Measurements from ENCODE around the gene MYH6. TPM values are rescaled to one million over a fixed set of nuclear protein-coding genes. Genes with fewer than 3 reads are reported as not detected.

Gene MYH6
- polyA plus RNA-seq, 4 donors: 0.01 to 52.1 (median 1.1) TPM

DNA sequence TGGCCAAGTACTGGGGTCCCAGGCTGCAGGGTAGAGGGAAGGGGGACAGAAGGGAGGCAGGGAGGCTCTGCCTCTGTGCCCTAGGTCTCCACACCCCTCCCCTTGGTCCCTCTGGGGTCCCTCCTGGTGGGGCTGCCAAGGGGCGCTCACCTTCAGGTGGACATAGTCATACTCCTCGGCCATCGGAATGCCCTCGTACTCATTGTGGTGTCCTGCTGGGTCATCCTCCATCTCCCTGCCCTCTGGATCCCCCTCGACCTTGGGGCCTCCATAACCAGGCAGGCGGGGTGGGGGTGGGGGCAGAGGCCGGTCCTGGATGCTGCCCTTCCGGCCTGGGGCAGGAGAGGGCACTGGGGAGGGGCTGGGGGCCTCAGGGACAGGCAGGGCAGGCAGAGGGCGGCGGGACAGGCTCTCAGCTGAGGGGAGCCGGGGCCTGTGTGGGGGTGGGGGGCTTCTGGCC is 48.9 kb downstream of the MYH6 start:
- no peak for DNase-seq
- Histone ChIP-seq H3K9me3 (ENCODE audit: control insufficient read depth in 2 of 2, insufficient read depth in 1 of 2, low read depth in 1 of 2, low read length in 1 of 2) (no peaks in the 10 kb centered on the region), H3K4me3 (ENCODE audit: low read depth in 1 of 3, low read length in 3 of 3) (no peak overlapping the region), H3K4me1 (ENCODE audit: control insufficient read depth in 3 of 3, insufficient read depth in 2 of 3, low read depth in 1 of 3, low read length in 2 of 3) (peaks cover 0 to under 1% (median 0%) of the 10 kb centered on the region in 3 donors), H3K36me3 (ENCODE audit: control insufficient read depth in 3 of 3, insufficient read depth in 2 of 3, low read depth in 1 of 3, low read length in 3 of 3) (peaks cover 0 to 34% (median 0%) of the 10 kb centered on the region in 3 donors), H3K27me3 (ENCODE audit: control insufficient read depth in 3 of 3, insufficient read depth in 3 of 3, low read length in 3 of 3) (peaks cover 0 to 4% (median 3%) of the 10 kb centered on the region in 3 donors), H3K27ac (ENCODE audit: low read depth in 1 of 3, low read length in 2 of 3) (no peak overlapping the region)
- FAIRE-seq: no peak
- WGBS, 3 donors: 57 to 79% (median 73%) methylated on average over 8 to 11 of the region's 11 CpGs

DNA sequence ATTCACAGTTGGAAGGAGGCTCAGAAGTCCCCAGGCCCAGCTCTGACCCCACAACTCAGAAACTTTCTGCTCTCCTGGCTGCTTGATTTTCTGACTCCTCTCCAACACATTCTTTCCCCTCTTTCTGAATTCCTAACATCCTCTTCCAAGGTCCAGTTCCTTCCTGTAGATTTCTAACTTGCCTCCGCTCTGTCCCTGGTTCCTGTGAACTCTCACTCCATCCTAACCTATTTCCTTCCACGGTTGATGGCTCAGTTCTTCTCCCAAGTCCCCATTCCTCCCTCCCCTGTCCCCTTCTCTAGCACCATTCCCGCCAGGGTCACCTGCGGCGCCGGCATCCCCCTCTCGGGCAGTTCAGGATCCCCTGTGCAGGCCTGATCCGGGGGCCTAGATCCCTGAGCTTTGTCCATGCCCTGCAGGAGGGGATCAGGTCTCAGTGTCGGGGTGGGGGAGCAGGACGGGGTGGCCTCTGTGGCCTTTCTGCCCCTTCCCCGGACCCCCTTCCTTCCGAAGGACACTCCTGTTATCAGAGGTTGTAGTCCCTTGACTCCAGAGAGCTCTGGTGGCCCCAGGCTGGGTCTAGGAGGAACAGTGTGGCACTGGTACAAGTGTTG is 49.4 kb downstream of the MYH6 start:
- FAIRE-seq: no peak
- 83 to 89% (median 85%) methylated on average over 12 of the region's 12 CpGs for WGBS, 3 donors
- Histone ChIP-seq H3K4me3 (ENCODE audit: low read depth in 1 of 3, low read length in 3 of 3) (no peak overlapping the region), H3K4me1 (ENCODE audit: control insufficient read depth in 3 of 3, insufficient read depth in 2 of 3, low read depth in 1 of 3, low read length in 2 of 3) (no peaks in the 10 kb centered on the region), H3K36me3 (ENCODE audit: control insufficient read depth in 3 of 3, insufficient read depth in 2 of 3, low read depth in 1 of 3, low read length in 3 of 3) (peaks cover 0 to 34% (median 0%) of the 10 kb centered on the region in 3 donors), H3K9me3 (ENCODE audit: control insufficient read depth in 2 of 2, insufficient read depth in 1 of 2, low read depth in 1 of 2, low read length in 1 of 2) (no peaks in the 10 kb centered on the region), H3K27ac (ENCODE audit: low read depth in 1 of 3, low read length in 2 of 3) (no peak overlapping the region), H3K27me3 (ENCODE audit: control insufficient read depth in 3 of 3, insufficient read depth in 3 of 3, low read length in 3 of 3) (peaks cover 0 to 5% (median 4%) of the 10 kb centered on the region in 3 donors)
- DNase-seq: no peak

DNA sequence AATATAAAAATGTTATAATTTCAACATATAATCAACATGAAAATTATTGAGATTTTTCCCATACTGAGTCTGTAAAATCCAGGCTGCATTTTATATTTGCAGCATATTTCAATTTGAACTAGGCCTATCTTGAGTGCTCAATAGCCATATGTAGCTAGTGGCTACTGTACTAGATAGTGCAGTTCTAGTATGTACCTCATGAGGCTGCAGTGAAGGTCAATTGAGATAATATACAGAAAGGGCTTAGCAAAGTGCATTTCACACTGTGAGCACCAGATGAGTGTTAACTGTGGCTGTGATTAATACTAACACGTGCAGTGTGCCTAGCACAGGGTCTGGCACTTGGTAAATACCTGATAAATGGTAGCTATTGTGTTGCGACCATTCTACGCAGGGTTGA is 50.0 kb downstream of the MYH6 start:
- no peak for FAIRE-seq
- Histone ChIP-seq H3K36me3 (ENCODE audit: control insufficient read depth in 3 of 3, insufficient read depth in 2 of 3, low read depth in 1 of 3, low read length in 3 of 3) (peaks cover 0 to 30% (median 0%) of the 10 kb centered on the region in 3 donors), H3K4me1 (ENCODE audit: control insufficient read depth in 3 of 3, insufficient read depth in 2 of 3, low read depth in 1 of 3, low read length in 2 of 3) (peaks cover 0 to 3% (median 0%) of the 10 kb centered on the region in 3 donors), H3K4me3 (ENCODE audit: low read depth in 1 of 3, low read length in 3 of 3) (no peak overlapping the region), H3K27me3 (ENCODE audit: control insufficient read depth in 3 of 3, insufficient read depth in 3 of 3, low read length in 3 of 3) (peaks cover 0 to 10% (median 4%) of the 10 kb centered on the region in 3 donors), H3K27ac (ENCODE audit: low read depth in 1 of 3, low read length in 2 of 3) (no peak overlapping the region), H3K9me3 (ENCODE audit: control insufficient read depth in 2 of 2, insufficient read depth in 1 of 2, low read depth in 1 of 2, low read length in 1 of 2) (no peaks in the 10 kb centered on the region)
- DNase-seq: no peak
- WGBS, 3 donors: 81 to 86% (median 84%) methylated on average over 3 of the region's 3 CpGs

DNA sequence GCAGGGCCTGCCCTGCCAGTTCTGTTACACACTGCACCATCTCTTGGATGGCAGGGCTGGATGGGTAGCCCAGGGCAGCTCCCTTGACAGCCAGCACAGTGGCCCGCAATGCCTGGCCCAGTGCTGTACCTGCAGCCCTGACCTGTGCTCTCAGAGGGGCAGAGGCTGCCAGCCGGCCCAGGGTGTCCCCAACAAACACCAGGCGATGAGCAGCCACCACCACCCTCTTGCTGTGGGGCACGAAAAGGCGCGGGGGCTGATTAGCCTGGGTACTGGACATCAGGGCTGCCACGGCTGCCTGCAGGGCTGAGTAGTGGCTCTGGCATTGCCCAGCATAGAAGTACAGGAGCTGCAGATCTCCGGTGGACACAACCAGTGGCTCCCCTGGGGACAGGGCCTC is 50.8 kb downstream of the MYH6 start:
- WGBS, 3 donors: 84 to 91% (median 87%) methylated on average over 8 of the region's 8 CpGs
- H3K4me1 ChIP-seq (ENCODE audit: control insufficient read depth in 3 of 3, insufficient read depth in 2 of 3, low read depth in 1 of 3, low read length in 2 of 3): peaks cover 0 to 5% (median 0%) of the 10 kb centered on the region in 3 donors

DNA sequence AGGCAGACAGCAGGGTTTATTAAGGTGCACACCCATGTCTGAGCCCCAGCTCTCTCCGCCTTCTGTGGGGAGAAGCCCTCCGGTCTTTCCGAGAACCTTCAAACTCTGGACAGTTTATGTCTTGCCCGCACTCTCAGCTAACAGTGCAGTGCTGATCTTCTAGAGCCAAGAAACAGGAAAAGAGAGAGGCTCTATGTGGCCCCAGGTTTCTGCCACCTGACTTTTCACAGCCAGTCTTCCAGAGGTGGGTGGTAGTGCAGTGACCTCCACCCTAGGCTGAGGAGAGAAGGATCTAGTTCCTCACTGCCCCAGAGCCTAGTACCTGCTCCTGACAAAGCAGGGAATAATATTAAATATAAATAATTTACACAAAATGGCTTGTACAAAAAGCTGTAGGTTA is 51.4 kb downstream of the MYH6 start:
- Histone ChIP-seq H3K27me3 (ENCODE audit: control insufficient read depth in 3 of 3, insufficient read depth in 3 of 3, low read length in 3 of 3) (peaks cover 0 to 14% (median 7%) of the 10 kb centered on the region in 3 donors), H3K36me3 (ENCODE audit: control insufficient read depth in 3 of 3, insufficient read depth in 2 of 3, low read depth in 1 of 3, low read length in 3 of 3) (peaks cover 0 to 30% (median 0%) of the 10 kb centered on the region in 3 donors), H3K4me1 (ENCODE audit: control insufficient read depth in 3 of 3, insufficient read depth in 2 of 3, low read depth in 1 of 3, low read length in 2 of 3) (peaks cover 0 to 5% (median 0%) of the 10 kb centered on the region in 3 donors), H3K9me3 (ENCODE audit: control insufficient read depth in 2 of 2, insufficient read depth in 1 of 2, low read depth in 1 of 2, low read length in 1 of 2) (no peaks in the 10 kb centered on the region), H3K27ac (ENCODE audit: low read depth in 1 of 3, low read length in 2 of 3) (no peak overlapping the region), H3K4me3 (ENCODE audit: low read depth in 1 of 3, low read length in 3 of 3) (no peak overlapping the region)
- WGBS, 3 donors: 92 to 100% (median 95%) methylated on average over 4 of the region's 4 CpGs
- DNase-seq: no peak
- no peak for FAIRE-seq

More for the DNA sequence above, 50.8 kb downstream of the MYH6 start:
- H3K27me3 ChIP-seq (ENCODE audit: control insufficient read depth in 3 of 3, insufficient read depth in 3 of 3, low read length in 3 of 3): peaks cover 0 to 10% (median 4%) of the 10 kb centered on the region in 3 donors
- H3K36me3 ChIP-seq (ENCODE audit: control insufficient read depth in 3 of 3, insufficient read depth in 2 of 3, low read depth in 1 of 3, low read length in 3 of 3): peaks cover 0 to 30% (median 0%) of the 10 kb centered on the region in 3 donors
- no peak overlapping the region for H3K27ac ChIP-seq (ENCODE audit: low read depth in 1 of 3, low read length in 2 of 3)
- H3K4me3 ChIP-seq (ENCODE audit: low read depth in 1 of 3, low read length in 3 of 3): no peak overlapping the region
- no peak for FAIRE-seq
- no peaks in the 10 kb centered on the region for H3K9me3 ChIP-seq (ENCODE audit: control insufficient read depth in 2 of 2, insufficient read depth in 1 of 2, low read depth in 1 of 2, low read length in 1 of 2)
- no peak for DNase-seq

DNA sequence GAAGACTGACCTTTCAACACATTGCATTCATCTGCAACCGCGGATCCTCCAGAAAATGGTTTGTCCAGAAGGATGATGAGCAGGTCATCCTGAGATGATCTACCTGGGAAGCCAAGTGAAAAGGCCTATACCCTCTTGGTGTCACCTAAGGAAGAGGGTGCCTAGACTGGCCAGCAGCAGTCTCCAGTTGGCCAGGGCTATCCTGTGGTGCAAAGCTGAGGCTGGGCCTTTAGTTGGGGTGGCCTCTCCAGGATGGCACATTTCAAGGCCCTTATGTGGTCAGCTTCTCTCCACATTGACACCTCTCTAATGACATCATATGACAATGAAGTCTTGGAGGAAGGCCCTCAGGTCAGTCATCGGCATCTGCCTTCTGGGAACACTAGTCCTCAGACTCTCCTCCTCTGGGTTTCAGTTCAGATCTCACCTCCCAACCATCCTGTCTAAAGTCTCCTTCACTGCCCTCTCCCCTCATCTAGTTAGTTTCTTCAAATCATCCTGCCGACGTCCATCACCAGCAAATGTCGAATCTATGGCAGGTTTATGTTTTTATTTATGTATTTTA is 52.1 kb downstream of the MYH6 start:
- 85 to 95% (median 90%) methylated on average over 6 of the region's 6 CpGs for WGBS, 3 donors
- Histone ChIP-seq H3K4me3 (ENCODE audit: low read depth in 1 of 3, low read length in 3 of 3) (no peak overlapping the region), H3K27me3 (ENCODE audit: control insufficient read depth in 3 of 3, insufficient read depth in 3 of 3, low read length in 3 of 3) (peaks cover 0 to 21% (median 7%) of the 10 kb centered on the region in 3 donors), H3K36me3 (ENCODE audit: control insufficient read depth in 3 of 3, insufficient read depth in 2 of 3, low read depth in 1 of 3, low read length in 3 of 3) (peaks cover 0 to 30% (median 0%) of the 10 kb centered on the region in 3 donors), H3K27ac (ENCODE audit: low read depth in 1 of 3, low read length in 2 of 3) (no peak overlapping the region), H3K4me1 (ENCODE audit: control insufficient read depth in 3 of 3, insufficient read depth in 2 of 3, low read depth in 1 of 3, low read length in 2 of 3) (peaks cover 0 to 9% (median 0%) of the 10 kb centered on the region in 3 donors), H3K9me3 (ENCODE audit: control insufficient read depth in 2 of 2, insufficient read depth in 1 of 2, low read depth in 1 of 2, low read length in 1 of 2) (no peaks in the 10 kb centered on the region)
- no peak for FAIRE-seq
- no peak for DNase-seq

DNA sequence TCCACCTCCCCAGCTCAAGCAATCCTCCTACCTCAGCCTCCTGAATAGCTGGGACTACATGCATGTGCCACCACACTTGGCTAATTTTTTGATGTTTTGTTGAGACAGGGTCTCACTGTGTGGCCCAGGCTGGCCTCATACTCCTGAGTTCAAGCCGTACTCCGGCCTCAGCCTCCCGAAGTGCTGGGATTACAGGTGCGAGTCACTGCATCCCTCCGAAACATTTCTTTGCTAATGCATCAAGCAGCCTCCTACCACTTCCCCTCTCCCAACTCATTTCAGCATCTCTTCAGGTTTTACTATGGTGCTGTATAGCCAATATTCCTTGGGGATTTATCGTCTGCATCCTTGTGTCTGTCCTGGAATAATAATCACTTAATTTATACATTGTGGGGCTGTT is 53.1 kb downstream of the MYH6 start:
- Histone ChIP-seq H3K36me3 (ENCODE audit: control insufficient read depth in 3 of 3, insufficient read depth in 2 of 3, low read depth in 1 of 3, low read length in 3 of 3) (peaks cover 0 to 24% (median 0%) of the 10 kb centered on the region in 3 donors), H3K27me3 (ENCODE audit: control insufficient read depth in 3 of 3, insufficient read depth in 3 of 3, low read length in 3 of 3) (peaks cover 0 to 24% (median 7%) of the 10 kb centered on the region in 3 donors), H3K27ac (ENCODE audit: low read depth in 1 of 3, low read length in 2 of 3) (no peak overlapping the region), H3K9me3 (ENCODE audit: control insufficient read depth in 2 of 2, insufficient read depth in 1 of 2, low read depth in 1 of 2, low read length in 1 of 2) (no peaks in the 10 kb centered on the region), H3K4me3 (ENCODE audit: low read depth in 1 of 3, low read length in 3 of 3) (no peak overlapping the region), H3K4me1 (ENCODE audit: control insufficient read depth in 3 of 3, insufficient read depth in 2 of 3, low read depth in 1 of 3, low read length in 2 of 3) (peaks cover 0 to 9% (median 0%) of the 10 kb centered on the region in 3 donors)
- 78 to 87% (median 85%) methylated on average over 6 of the region's 6 CpGs for WGBS, 3 donors
- no peak for DNase-seq
- no peak for FAIRE-seq

DNA sequence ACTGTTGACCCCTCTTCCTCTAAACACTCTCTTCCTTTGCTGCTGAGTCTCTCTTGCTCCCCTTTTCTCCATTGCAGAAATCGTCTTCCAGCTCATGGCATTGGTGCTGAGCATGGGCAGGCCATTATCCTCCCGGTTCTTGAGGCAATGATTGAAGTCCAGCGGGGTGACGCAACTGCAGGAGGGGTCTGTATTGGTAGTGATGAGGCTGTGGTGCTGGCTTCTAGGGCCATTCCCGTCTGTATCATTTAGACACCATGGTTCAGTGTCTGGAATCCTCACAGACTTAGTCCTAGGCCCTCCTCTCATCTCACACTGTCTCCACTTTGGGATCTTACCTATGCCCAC is 54.7 kb downstream of the MYH6 start:
- DNase-seq: no peak
- peaks cover 0 to 9% (median 0%) of the 10 kb centered on the region in 3 donors for H3K4me1 ChIP-seq (ENCODE audit: control insufficient read depth in 3 of 3, insufficient read depth in 2 of 3, low read depth in 1 of 3, low read length in 2 of 3)
- no peak for FAIRE-seq
- WGBS, 3 donors: 68 to 71% (median 70%) methylated on average over 5 of the region's 5 CpGs
- no peak overlapping the region for H3K27ac ChIP-seq (ENCODE audit: low read depth in 1 of 3, low read length in 2 of 3)
- peaks cover 0 to 24% (median 7%) of the 10 kb centered on the region in 3 donors for H3K27me3 ChIP-seq (ENCODE audit: control insufficient read depth in 3 of 3, insufficient read depth in 3 of 3, low read length in 3 of 3)
- H3K4me3 ChIP-seq (ENCODE audit: low read depth in 1 of 3, low read length in 3 of 3): no peak overlapping the region
- no peaks in the 10 kb centered on the region for H3K9me3 ChIP-seq (ENCODE audit: control insufficient read depth in 2 of 2, insufficient read depth in 1 of 2, low read depth in 1 of 2, low read length in 1 of 2)
- H3K36me3 ChIP-seq (ENCODE audit: control insufficient read depth in 3 of 3, insufficient read depth in 2 of 3, low read depth in 1 of 3, low read length in 3 of 3): peaks cover 0 to 16% (median 0%) of the 10 kb centered on the region in 3 donors
